SK-N-SH treated with all-trans-retinoic acid at 6 μM for 48 hours (cell line): ENCODE measurements around the gene TCP10L.

ENCODE experiments used
- CSDC2 ChIP-seq: fragments of 250-450 bp; sonication (Bioruptor Pico); IDR thresholded peaks from 2 replicates; pipeline ENCODE4 v1.5.0; 2020; ENCODE audit warnings: mild to moderate bottlenecking, moderate library complexity
- GLIS3 ChIP-seq: fragments of 250-450 bp; sonication (Bioruptor Pico); IDR thresholded peaks from 2 replicates; pipeline ENCODE4 v1.5.0; 2020; ENCODE audit warnings: mild to moderate bottlenecking, moderate library complexity
- PPARA ChIP-seq: fragments of 250-450 bp; sonication (Bioruptor Pico); IDR thresholded peaks from 2 replicates; pipeline ENCODE4 v1.5.0; 2020; ENCODE audit warnings: mild to moderate bottlenecking, borderline replicate concordance
- RARB ChIP-seq: fragments of 250-450 bp; sonication (Bioruptor Pico); IDR thresholded peaks from 2 replicates; pipeline ENCODE4 v1.8.0; 2021; ENCODE audit warnings: mild to moderate bottlenecking, moderate library complexity
- ZFP3 ChIP-seq: fragments of 250-450 bp; sonication (Bioruptor Pico); IDR thresholded peaks from 2 replicates; pipeline ENCODE4 v1.5.0; 2020; ENCODE audit warnings: mild to moderate bottlenecking, moderate library complexity
- TF ChIP-seq, protein P1 (sequence below): fragments of 250-450 bp; sonication (Bioruptor Pico); IDR thresholded peaks from 2 replicates; pipeline ENCODE4 v1.8.0; 2020; ENCODE audit warnings: mild to moderate bottlenecking, moderate library complexity, borderline replicate concordance

DNA sequence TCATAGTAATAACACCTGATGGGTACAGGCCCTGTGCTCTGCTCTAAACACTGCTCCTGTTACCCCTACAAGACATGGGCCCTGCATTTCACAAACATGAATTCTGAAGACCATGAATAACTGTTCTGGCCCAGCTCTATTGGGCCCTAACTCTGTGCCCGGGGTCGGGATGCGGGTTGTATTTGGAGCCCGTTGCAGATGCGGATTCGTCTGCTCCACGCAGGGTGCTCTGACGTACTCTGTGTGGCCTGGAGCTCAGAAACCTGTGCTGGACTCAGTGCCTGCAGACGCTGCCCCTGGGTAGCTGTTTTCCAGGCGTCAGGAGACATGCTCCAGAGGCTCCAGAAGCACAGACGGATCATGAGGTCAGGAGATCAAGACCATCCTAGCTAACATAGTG is 10.1 kb upstream of the TCP10L start:
- TF ChIP-seq PPARA (CRISPR knock-in tag) (no peak), GLIS3 (CRISPR knock-in tag) (no peak), RARB (CRISPR knock-in tag) (no peak), ZFP3 (no peak), CSDC2 (CRISPR knock-in tag) (no peak)
- TF ChIP-seq, protein P1, sequence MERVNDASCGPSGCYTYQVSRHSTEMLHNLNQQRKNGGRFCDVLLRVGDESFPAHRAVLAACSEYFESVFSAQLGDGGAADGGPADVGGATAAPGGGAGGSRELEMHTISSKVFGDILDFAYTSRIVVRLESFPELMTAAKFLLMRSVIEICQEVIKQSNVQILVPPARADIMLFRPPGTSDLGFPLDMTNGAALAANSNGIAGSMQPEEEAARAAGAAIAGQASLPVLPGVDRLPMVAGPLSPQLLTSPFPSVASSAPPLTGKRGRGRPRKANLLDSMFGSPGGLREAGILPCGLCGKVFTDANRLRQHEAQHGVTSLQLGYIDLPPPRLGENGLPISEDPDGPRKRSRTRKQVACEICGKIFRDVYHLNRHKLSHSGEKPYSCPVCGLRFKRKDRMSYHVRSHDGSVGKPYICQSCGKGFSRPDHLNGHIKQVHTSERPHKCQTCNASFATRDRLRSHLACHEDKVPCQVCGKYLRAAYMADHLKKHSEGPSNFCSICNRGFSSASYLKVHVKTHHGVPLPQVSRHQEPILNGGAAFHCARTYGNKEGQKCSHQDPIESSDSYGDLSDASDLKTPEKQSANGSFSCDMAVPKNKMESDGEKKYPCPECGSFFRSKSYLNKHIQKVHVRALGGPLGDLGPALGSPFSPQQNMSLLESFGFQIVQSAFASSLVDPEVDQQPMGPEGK (CRISPR knock-in tag), result no peak
